NCI-H446 (cell line): ENCODE measurements around the gene MYBBP1A.
A peak's percentile ranks its signal among the peaks of the same experiment; 100 is the strongest.

Experiments used
- DNase-seq, 2 experiments: peaks; one replicate each; lab custom pipeline; 2025; lab: John Stamatoyannopoulos, UW

MYBBP1A gene

DNA sequence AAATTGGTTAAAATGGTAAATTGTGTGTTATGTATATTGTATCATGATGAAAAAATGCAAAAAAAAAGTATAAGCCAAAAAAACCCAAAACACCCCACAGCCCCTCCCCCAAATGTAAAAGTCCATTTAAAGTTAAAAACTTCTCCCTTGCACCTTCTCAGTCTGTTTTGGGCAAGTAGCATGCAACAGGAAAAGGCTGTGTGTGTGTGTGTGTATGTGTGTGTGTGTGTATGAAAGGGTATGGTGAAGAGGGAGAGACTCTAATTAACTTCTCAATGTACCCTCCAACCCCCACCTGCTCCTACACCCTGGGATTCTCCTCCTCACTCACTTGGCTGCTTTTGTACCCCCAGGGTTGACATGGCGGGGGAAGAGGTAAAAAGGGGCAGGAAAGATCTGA is 14.4 kb upstream of the MYBBP1A start:
- DNase-seq, result no peak

DNA sequence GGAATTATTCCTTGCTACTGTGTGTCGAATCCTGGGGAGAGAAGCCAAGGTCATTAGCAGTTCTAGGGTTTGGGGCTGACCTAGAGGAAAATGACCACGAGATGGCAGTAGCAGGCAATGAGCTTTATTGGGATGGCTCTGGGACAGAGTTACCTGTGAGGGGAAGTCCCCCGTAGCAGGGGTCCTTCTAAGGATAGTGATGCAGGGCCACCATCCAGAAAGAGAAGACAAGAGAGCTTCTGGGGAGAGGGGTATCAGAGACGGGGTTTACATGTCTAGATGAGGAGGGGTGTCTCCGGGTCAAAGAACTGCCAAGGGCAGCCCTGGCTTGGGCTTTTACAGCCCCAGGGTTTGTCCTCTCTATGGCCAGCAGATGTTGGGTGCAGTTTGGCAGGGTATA is 11.6 kb upstream of the MYBBP1A start:
- DNase-seq, result peak; percentile 48 to 75

DNA sequence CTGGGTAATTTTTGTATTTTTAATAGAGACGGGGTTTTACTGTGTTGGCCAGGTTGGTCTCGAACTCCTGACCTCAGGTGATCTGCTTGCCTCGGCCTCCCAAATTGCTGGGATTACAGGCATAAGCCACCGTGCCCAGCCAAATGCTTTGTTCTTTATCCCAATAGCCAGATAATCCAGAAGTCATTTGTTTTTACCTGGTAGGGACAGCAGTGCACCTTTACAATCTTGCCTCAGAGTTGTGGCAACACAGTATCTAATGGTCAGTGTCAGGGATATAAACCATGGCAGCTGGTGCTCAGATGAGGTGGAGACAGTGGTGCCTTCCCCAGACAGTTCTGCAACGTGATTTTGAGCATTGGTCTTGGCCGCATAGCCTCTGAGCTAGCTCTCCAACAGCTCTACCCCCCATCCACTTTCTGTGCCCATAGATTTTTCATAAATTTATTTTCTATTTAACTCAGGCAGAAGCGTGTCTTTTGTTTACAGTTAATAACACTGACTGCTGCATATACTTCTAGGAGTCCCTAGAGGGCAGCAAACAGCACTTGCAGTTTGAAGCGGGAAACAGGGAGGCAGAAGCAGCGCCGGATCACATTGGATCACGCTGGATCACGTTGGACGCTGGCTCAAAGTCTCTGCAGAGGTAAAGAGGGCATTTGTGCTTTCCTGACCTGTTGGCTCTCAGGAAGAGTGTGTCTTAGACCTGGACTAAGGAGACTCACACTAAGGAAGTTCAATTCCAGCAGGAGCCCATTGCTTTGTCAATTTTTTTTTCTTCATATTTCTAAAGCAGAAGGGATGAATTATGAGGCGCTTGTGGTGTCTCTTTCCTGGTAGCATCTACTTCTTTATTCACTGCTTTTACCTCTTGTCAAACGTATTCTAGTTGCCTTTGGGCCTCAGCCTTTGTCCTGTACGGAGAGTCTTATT is 10.3 kb upstream of the MYBBP1A start:
- peak; percentile 61 to 84 for DNase-seq

DNA sequence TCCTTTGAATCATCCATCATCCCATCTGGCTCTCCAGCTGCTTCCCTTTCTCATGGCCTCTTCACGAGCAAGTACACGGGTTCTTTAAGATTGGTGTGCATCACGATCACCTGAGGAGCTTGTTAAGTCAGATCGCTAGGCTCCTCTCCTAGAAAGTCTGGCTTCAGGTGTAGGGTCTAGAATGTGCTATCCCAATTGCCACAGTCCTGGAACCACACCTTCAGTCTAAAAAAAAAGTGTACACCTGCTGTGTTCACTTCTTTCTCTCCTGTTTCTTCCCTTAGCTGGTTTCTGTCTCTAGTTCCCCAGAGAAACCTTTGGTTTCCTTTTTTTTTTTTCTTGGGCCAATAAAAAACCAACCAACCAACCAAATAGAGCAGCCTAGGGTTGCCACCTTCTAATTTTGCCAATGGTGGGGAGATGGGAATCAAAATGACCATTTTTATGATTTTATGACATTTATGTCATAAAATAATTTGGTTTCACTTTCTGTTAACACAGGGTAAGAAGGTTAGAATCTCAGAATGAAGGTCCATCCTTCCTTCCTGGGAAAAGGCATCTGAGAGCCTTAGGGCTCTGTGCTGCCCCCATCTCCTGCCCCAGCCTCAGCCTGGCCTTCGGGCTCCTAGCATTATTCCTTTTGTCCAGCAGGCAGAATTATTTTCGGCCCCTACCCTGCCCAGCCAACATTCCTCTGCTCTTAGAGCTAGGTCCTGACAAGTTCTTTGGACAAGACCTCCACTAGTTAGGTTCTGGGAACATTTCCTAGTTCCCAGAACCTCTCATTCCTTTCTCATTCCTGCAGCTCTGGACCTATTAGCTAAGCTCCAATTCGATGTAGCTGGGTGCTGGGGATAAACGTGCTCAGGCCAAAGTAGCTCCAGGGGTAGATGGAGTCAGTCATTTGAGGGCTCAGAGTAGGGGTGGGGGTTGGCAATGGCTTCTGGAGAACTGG is 7.1 kb upstream of the MYBBP1A start:
- no peak for DNase-seq

DNA sequence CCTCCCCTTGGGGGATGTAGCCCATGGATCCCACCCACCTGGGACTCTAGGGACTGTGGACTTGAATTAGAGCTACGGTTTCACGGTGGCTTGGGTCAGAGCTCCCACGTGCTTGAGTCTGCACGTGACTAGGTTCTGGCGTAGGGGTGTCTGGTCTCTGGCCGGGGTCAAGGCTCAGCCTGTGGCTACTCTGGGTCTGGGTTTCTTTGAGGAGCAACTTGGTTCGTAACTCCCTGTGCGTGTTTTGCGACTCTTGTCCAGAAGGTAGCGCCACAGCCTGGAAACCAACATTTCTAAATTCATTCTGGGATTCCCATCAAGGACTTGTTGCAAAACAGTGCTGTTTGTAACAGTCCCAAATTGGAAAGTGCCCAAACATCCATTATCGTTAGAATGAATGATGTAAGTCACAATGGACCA is 5.7 kb upstream of the MYBBP1A start:
- DNase-seq, result no peak

DNA sequence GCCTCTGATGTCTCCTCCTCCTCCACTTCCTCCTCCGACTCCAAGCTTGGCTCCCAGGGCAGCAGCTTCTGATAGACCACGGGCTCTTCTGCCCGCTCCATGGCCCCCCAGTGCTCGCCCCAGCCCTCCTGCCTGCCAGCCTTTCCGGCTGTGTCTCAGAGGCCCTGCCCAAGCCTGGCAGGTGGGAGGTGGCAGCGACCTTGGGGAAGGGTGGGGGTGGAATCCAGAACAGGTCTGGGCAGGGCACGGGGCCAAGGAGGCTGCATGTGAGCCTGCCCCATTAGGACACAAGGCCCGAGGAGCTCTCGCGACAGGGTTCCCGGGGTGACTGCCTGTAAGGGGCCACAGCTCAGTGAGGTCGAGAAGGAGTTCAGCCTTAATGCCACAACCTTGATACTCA is 5.2 kb upstream of the MYBBP1A start, which contains the start of gene GGT6:
GGT6 (minus strand) TSS at position 157 of the 400 bp plus-strand sequence; CDS start at position 101, 56 bp downstream.
- DNase-seq, result no peak

DNA sequence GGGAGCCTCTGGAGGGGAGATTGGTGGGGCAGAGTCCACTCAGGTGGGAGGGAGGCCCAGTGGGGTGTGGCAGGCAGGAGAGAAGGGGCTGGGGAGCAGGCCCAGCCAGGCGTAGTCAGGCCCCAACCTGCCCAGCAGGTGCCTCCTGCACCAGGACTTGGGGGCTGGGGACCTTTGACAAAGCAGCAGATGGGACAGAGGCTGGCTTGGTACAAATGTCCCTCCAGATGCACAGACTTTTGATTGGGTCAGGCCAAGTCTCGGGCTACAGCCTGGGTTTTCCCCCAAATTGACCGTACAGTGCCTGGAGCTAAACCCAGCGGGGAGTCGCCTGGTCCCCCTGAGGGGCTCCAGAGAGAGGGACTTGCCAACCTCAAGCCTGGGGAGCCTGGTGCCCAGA is 4.8 kb upstream of the MYBBP1A start:
- no peak for DNase-seq

DNA sequence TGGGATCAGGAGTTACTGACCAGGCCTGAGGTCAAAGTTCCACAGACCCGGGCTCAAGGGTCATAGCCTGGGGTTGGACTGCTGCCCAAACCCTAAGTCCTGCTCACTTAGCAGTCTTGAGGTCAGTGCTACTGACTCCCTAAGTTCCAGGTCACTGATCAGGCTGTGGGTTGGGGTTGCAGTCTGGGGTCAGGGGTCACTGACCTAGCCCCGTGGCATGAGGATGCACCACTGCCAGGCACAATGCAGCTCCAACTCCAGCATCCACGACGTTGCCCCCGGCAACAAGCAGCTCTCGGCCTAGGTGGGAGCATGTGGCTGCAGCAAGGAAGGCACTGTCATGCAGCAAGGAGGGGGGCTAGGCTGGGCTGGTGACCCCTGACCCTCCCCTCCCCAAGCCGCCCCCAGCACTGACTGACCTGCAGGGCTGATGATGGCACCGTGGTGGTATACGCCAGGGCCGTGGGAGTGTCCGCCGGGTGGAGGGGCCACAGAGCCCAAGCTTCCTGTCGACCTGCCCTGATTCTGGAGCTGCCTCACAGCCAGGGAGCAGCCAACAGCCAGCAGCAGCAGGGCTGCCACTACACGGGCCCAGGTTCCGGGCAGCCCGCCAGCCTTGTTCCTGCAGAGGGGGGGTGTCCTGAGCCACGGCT is 4.1 kb upstream of the MYBBP1A start:
- DNase-seq, result peak in 1 of 2 experiments; percentile 13

DNA sequence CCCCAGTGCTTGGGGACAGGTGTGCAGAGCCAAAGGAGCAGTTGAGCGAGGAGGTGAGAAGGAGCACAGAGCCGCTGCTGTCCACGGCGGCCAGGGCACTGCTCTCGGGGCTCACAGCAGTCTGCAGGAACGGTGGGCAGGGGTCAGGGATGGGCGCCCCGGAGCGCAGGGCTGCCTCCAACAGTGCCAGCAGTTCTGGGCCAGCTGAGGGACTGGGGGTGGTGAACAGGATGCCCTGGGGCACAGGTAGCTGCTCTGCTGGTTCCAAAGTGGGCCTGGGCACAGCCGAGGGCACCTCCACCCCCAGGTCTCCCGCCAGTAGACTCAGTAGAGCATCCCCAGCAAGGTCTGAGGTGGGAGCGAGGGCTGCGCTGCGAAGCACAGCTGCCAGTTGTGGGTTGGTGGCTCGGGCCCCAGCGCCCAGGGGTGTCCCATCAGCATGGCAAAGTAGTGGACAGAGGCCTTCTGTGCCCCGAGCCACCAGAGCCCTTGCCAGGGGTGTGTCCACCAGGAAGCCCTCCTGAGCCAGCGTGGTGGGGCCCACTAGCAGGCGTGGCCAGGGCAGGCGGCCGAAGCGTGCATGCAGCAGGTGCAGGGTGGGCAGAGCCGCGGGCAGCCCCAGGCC is 3.3 kb upstream of the MYBBP1A start:
- no peak for DNase-seq

DNA sequence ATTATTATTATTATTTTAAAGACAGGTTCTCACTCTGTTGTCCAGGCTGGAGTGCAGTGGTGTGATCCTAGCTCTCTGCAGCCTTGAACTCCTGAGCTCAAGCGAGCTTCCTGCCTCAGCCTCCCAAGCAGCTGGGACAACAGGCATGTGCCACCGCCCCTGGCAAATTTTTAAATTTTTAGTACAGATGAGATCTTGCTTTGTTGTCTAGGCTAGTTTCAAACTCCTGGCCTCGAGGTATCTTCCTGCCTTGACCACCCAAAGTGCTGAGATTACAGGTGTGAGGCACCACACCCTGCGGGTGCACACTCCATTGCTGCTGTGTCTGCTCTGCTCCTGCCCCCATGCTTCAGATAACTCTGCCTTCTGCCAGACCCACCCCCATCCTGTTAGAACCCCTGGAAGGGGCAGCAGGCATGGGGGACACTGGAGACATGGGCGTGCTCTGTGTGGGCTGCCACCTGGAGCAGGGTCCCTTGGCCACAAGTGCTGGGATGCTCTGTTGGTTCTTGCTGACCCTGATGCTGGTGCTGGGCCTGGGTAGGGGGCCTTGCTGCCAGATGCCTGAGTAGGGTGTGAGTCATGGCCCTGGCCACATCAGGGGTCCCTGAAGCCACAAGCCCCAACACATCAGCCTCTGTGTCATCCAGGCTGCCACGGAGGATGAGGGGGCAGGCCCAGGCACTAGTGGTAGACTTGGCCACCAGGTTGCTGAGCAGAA is 2.6 kb upstream of the MYBBP1A start:
- no peak for DNase-seq

DNA sequence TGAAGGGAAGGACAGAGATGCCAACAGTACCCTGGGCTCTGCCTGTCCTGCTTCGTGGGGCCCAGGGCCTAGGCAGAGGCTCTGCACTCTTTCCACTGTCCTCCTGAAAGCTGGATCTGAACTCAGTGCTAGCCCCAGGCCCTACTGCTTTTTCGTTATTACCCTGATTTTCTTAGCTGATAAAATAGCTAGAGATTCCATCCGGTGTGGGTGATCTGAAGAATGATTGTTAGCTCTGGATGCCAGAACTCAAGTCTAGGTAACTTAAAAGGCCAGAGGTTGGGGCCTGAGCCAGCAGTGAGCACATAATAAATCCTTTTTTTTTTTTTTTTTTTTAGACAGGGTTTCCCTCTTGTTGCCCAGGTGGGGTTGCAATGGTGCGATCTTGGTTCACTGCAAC is 1.8 kb upstream of the MYBBP1A start:
- no peak for DNase-seq

DNA sequence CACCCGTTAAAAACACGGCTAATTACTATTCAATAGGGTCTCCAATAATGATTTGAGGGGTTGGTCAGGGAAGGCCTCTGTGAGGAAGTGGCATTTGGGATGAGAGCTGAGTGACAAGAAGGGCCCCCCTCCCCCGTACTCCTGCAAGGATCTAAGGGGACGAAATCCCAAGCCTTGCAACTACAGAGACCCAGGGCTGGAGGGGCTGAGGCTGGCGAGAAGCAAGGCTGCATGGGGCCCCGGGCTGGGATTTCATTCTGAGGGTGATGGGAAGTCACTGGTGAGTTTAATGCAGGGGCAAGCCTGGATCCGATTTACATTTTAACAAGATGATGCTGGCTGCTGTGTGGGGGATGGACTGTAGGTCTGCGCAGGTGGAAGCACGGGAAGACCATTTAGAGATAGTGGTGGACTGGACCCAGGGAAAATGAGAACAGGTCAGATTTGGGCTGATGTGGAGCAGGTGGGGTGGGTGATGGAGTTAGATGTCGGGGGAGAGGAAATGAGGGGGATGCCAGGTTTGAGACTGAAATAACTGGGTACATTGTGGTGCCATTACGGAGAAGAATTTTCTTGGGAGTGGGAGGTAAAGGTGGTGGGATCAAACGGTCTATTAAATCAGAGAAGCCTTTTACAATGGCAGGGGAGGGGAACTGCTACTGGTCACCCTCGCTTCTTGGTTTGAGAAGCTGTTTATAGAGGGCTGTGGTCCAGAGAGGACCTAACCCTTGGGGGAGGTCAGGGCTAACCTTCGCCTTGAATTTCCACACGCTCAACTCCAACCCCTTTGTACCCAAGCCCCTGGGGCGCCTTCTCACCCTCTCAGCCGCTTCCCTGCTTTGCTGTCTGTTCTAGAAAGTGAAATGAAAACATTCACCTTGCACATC is 932 bp upstream of the MYBBP1A start:
- no peak for DNase-seq

DNA sequence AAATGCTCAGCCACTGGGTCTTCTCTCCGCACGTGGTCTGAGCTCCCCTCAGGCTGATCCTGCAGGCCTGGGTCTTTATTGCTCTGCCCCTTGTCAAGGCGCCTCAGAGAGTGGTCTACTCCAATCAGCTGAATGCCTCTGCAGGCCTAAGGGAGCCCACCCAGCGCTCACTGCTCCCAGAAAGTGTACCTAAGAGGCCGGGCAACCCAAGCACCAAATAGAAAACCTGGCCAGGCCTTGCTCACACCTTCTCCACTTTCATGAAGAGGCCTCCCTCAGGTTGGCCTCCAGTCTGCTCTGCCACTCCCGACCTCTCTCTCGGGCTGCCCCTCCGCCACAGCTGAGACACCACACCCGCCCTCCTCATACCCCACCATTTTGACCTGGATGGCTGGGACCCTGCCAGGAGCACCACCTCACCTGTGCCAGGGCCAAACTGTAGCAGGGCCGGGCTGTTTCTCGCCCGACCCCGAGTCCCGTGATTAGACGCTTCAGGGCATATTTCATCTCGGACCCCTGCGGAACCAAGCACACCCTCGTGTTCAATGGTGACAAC is 665 bp downstream of the MYBBP1A start:
- no peak for DNase-seq

DNA sequence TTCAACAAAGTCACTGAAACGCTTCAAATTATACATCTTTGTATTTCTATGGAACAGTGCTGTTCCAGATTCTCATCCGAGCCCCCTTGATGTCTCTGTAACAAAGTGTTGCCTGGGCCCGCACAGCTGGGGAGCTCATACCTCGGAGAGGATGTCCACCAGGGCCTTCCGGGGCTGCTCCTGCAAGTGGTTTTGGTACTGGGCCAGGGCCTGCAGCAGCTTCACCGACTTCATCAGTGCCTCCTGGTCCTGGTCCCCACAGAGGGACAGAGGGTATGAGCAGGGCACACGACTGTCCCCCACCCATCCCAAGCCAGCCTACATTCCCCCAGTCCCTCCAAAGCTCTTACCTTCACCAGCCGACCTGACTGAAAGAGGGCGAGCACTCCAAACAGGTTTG is 1.5 kb downstream of the MYBBP1A start:
- no peak for DNase-seq

DNA sequence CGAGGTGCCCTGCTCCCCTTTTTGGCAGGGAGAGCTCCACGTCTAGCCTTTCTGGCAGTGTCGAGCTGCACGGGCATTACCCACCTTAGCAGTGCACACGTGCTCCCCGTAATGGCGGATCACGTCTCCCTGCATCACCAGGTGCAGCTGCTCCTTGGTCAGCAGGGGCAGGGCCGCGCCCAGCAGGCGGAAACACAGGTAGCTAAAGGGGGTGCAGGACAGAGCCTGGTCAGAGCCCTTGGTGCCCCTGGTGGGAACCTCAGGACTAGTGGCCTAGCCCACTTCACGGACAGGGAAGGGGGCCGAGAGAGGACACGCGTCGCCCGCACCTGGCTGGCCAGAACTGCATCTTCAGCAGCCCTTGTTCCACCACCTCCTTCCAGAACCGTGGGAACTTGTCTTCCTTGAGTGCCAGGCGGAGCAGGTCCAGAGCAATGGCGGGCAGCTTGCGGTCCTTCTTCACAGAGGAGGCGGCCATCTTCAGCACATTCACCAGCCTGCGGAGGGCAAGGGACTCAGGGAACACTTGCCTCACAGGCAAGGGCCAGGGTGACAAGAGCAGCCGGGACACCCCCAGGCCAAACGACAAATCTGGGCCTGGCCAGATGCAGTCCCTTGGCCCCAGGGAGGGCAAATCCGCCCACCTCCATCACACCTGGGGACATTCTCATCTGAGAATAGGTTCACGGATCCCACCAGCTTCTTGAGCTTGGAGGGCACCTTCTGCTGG is 3.2 kb downstream of the MYBBP1A start:
- DNase-seq, result no peak

DNA sequence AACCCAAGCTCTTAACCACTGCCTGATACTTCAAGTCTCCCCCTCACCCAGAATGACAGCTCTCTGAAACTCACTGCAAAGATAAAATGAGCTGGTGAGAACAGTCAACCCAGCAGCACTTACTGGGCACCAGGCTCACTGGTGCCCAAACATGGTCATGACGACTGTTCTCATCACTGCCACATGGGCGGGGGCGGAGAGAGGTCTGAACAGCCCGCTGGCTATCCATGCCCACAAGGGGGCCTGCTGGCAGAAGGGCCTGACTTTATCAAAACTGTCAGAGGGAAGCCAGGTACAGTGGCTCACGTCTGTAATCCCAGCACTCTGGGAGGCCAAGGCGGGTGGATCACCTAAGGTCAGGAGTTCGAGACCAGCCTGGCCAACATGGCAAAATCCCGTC is 4.0 kb downstream of the MYBBP1A start:
- no peak for DNase-seq

DNA sequence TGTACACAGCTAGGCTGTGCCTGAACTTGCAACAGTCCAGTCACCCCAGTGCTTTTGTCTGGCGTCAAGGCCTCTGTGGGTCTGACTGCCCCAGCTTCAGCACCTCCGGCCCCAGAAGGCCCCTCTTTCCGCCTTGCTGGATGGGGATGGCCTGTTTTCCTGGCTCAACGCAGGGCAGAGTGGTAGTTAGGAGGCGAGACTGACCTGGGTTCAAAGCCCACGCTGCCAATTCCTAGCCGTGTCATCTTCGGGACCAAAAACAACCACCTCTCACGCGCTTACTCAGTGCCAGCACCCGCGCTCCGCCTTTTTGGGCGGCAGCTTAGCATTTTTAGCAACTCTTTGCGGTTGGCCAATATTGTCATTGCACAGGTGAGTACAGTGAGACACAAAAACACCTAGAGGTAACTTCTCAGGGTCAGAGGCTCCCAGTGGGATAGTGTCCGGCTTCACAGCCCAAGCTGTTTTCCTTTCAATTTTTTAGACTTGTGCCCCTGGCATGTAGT is 4.6 kb downstream of the MYBBP1A start:
- no peak for DNase-seq

DNA sequence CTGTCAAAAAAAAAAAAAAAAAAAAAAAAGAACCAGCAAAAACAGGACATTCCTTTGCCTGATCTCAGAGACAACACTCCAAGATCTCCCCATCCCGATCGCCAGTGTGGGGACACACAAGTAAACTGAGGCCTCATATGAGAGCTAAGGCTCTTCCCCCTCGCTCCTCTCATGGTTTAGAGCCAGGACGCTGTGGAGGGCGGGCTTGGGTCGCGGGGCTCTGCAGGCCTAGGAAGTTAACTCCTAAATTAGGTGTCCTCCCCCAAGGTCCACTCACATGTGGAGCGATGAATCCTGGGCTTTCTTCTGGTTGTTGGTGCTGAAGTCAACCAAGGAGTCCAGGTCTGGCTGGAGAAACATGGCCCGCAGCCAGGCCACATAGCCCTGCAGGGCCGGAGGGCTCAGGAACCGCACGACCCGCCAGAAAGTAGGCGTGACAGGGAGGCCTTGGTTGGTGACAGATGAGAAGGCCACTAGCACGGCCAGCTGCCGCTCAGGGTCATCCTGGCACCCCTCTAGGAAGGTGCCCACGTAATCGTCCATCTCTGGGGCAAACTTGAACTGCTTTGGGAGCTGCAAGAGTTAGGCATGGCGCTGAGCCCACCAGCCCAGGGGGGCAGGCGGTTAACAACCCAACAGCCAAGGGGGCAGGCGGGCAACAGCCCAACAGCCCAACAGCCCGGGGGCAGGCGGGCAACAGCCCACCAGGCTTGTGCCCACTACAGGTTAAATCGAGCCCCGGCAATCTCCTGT is 5.2 kb downstream of the MYBBP1A start:
- DNase-seq, result no peak
